Endometrium (tissue), 2 donors: ENCODE results near the gene IQCE.

Experiments used
- FAIRE-seq: peaks from 2 replicates; lab custom pipeline; 2012; peaks lifted over from hg19 to GRCh38; lab: Jason Lieb, UNC
- donor health status: control.
- donor health status: control.

The IQCE gene

DNA sequence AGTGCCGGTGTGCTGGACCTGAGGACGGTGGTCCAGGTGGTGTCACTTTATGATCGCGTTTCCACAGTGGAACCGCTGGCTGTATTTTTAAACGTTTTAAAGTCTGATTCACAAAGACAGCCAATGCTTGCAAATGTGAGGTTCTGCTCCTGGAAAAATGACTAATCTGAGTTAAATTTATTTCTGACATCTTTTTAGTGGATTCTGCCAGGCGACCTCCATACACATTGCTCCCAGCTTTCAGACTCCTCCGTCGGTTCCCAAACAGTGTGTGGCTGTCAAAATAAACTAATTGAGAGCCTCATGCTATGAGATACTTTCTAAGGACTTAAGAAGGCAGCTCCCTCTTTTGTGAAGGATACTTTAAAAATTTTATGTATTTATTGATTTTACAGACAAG is 60.3 kb downstream of the IQCE start:
- no peak for FAIRE-seq

DNA sequence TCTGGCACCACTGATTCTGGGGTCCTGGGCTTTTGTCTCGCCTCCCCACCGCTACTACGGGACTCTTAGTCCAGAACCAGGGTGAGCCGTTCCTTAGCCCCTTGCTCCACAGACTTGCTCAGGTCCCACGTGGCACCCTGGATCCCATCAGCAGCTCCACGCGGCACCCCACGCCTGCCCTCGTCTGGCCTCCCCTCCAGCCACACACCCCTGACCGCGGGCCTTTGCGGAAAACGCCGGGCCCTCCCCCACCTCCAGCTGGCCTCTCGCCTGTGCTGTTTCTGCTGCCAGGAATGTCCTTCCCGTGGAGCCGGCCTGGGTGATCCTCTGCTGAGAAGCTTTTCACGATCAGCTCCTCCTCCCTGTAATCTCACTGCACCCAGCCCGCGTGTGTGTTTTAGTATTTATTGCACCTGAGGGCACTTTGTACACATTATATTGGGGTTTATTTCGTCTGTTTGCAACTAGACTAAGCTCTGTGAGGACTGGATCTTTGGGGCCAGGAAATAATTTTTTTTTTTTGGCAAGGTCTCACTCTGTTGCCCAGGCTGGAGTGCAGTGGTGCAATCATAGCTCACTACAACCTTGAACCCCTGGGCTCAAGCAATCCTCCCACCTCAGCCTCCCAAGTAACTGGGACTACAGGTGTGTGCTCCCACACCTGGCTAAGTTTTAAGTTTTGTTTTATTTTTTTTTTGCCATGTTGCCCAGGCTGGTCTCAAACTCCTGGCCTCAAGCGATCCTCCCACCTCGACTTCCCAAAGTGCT is 62.5 kb downstream of the IQCE start:
- no peak for FAIRE-seq

DNA sequence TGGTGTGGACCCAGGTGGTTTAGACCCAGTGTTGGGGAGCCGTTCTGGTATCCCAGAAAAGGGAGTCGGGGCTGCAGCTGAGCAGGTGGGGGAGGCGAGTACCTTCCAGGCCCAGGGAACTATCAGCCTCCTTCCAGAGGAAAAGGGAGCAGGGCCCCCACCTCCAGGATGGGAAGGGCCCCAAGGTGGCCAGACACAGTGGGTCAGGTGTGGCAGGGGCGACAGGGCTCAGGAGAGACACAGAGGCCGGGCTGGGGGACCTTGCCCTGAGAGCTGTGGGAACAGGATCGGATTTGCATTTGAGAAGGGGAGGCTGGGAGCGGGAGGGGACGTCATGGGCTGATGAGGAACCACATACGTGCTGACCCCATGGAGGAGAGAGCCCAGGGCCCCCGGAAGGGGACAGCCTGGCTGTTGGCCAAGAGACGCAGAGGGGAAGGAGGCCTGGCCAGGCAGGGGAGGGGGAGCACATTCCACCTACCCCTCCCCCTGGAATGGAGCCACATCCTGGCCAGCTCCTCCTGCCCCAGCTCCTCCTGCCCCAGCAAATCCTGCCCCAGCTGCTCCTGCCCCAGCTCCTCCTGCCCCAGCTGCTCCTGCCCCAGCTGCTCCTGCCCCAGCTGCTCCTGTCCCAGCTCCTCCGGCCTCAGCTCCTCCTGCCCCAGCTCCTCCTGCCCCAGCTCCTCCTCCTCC is 63.3 kb downstream of the IQCE start:
- FAIRE-seq, result no peak

DNA sequence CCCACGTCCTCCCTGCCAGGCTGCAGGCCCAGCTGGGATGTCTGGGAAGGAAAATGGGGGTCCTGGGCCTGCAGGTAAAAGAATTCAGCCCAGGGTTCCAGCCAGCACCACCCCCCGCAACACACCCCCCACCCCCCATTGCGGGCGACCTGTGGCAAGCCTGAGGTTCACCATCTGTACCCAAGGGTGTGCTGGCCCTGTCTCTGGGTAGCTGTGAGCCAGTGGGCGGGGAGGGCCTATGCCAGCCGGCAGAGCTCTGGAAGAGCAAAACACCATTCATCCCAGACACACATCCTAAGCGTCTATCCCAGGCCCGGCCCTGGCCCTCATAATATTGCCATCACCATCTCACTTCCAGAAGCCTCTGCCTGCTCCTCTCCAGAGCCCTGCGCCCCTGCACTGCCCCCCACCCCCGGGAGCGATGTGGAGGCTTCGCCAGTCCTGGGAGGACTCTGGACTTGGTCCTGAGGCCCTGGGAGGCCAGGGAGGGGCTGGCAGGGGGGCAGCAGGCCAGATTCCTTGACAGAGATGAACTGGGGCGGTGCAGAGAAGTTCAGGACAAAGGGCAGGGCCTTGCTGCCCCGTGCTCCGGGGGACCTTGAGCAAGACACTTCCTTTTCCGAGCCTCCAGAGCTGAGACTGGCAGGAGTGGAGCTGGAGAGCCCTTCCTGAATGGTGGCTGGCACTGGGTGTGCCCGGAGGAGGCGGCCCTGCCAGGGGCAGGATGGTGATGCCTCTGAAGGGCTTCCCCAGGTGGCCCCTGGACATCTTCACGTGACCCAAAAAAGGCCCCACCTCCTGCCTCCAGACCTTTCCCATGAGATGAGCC is 64.3 kb downstream of the IQCE start:
- no peak for FAIRE-seq

DNA sequence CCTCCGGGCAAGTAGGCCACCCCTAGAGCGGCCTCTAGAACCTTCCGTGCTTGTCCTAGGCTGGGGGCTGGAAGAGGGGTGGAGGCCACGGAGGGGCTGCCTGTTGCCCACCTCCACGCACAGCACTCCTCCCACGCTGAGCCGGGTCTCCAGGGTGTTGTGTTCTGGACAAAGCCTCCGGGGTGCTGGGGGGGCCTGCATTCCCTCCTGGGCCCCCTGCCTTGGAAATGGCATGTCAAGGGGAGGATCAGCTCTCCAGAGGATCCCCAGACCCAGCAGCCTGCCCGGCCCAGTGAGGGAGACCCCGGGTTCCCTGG is 64.9 kb downstream of the IQCE start:
- FAIRE-seq, result no peak

DNA sequence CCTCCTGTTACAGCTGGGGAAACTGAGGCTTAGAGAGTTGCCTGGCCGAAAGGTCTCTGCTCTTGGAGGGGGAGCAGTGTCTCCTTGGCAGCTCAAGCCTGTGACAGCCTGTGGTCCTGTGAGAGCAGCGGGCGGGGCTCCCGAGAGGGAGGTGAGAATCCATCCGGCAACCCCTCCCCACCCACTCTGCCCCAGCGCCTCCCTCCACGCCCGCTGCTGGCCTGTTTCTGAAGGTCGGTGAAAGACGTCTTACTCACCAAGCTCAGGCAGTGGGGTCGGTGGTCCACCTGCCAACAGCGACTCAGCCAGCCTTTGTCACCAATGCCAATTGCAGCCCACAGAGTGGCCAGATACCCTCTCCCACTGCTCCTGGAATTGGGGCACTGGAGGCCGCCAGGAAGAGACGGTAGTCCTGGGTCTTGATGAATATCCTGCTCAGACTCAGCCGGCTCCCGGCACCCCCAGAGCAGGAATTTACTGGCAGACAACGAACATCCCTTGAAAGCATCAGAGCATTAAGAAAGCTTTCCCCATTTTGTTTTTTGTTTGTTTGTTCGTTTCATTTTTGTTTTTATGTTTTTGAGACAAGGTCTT is 65.6 kb downstream of the IQCE start:
- FAIRE-seq, result no peak

DNA sequence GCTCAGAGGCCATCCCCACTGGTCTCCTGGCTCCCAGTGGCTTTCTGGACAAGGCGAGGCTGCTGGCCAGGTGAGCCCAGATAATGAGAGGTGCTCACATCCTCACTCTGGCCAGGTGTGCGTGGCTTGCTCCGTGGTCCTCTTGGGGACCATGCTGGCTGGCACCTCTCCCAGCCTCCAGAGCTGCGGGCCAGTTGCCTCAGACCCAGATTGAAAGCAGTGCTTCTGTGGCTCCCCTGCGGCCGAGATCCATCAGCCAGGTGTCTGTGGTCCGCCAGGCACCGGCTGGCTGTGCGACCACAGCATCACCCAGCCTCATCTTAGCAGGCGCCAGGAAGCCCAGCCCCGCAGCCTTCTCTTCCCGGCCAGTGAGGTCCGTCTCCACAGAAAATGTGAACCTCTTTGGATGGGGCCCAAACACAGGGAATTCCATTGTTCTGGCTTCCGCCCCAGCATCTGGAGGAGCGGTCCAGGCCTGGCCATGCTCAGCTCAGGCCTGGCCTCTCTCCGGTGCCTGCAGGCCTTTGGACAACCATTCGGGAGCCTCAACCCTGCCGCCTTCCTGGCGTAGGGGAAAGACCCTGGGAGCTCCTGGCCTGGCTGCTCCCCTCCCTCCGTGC is 67.8 kb downstream of the IQCE start:
- FAIRE-seq, result no peak

DNA sequence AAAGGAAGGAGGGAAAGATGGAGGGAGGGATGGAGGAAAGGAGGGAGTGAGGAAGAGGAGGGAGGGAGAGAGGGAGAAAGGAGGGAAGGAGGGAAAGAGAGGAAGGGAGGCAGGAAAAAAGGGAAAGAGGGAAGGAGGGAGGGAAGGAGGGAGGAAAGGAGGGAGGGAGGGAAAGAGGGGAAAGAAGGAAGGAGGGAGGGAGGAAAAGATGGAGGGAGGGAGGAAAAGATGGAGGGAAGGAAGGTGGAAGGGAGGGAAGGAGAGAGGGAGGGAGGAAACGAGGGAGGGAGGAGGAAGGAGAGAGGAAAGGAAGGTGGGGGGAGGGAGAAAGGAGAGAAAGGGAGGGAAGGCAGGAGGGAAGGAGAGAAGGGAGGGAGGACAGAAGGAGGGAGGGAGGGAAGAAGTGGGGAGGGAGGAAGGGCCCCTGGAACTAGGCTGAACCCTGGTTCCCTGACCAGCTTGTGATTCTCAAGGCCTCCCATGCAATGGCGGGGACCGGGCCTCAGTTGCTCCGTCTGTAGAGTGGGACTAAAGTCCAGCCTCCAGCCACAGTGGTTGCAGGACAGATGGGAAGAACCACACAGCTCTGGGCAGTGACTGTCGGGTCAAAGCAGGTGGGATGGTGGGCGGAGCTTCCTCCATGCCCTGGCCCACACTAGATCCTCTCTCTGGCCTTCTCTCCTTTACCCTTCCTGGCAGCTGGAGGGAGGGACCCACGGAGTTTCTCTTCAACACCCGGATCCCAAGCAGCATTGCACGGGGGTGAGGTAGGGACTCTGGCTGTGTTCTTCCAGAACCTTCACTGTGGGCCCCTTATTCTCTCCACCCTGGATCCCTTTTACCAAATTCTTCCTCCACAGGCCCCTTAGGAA is 68.7 kb downstream of the IQCE start:
- FAIRE-seq, result no peak

DNA sequence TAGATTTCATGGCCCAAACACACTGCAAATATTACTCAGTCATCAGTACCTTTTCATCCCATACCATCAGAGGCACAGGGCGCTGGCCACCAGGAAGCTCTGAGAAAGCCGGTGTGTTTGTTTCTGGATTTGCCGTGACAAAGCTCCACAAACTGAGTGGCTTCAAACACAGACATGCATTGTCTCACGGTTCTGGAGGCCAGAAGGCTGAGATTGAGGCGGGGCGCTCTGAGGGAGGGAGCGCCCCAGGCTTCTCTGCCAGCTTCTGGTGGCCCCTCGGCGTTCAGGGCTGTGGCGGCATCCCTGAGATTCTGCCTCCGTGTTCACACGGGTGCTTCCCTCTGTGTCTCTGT is 69.3 kb downstream of the IQCE start:
- FAIRE-seq, result no peak

DNA sequence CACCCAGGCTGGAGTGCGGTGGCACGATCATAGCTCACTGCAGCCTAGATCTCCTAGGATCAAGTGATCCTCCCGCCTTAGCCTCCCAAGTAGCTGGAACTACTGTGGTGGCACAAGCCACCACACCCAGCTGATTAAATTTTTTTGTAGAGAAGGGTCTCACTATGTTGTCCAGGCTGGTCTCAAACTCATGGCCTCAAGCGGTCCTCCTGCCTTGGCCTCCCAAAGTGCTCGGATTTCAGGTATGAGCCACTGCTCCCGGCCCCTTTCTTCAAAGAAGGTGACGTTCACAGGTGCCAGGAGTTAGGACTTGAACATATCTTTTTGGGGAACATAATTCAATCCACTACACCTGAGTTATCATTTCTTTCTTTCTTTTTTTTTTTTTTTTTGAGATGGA is 70.1 kb downstream of the IQCE start:
- FAIRE-seq, result no peak

DNA sequence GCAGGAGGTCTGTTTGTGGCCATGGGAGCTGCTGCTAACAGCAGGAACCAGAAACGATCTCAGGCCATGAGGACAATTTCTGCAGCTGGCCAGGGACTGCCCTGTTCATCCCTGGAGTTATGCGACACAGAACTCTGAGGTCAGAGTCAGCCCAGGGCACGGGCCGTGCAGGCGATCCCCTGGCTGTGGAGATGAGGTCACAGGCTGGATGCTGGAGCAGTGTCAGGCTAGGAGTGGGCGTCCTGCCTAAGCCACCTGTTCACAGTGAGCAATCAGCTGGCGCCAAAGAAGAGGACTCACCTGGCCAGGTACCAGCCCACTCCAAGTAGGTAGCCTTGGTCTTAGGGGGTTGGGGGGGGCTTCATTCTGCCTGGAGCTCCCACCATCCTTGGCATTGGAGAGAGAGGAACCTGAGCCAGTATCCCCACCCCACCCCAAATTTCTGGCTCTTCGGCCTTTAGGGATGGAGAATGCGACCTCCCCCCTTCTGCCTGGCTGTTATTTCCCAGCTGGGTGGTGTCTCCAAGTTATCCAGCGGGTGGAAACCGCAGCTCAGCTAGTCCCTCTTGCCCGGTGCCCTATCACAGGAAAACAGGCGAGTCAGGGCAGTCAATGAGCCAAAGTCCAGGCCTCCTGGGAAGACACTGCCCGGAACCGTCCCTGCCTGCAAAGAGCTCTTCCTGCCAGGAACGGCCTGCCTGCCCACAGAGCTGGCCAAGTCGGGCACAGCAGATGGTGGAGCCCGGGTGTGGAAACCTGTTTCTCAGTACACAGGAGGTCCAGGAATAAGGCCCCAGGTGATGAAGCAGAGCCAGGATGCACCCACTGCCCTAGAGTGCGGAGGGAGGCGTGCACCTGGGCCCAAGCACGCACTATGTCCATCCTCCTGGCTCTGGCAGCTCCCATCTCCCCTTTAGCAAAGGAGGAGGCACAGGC is 71.2 kb downstream of the IQCE start:
- no peak for FAIRE-seq

DNA sequence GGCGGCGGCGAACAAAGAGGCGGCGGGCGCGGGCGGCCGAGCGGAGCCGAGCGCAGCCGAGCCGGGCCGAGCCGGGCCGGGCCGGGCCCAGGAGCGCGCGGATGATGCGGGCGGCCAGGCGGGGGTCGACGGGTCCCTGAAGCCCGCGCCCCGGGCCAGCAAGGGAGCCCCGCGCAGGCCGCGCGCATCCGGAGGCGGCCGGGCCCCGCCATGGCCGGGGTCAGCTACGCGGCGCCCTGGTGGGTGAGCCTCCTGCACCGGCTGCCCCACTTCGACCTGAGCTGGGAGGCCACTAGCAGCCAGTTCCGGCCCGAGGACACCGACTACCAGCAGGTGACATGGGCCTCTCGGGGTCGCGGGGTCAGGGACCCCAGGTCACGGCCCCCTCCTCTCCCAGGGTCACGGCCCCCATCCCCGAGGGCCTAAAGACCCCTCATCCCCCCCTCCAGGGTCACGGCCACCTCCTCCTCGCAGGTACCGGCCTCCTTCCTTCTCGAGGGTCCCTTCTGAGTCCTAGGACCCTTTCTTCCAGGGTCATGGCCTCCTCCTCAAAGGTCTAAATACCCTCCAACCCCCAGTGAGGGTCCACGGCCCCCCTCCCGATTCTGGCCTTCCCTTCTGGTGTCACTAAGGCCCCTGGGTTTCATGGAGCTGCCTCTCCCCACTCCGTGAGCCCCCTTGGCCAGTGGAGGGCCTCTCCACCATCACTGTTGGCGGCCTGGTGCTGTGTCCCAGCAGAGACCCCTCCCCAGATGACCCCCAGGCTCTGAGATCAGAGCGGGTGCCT is 73.4 kb downstream of the IQCE start, which contains the start of gene TTYH3:
TTYH3 (plus strand) TSS at position 41 of the 787 bp plus-strand sequence; CDS start at position 211, 170 bp downstream.
- FAIRE-seq, result no peak

DNA sequence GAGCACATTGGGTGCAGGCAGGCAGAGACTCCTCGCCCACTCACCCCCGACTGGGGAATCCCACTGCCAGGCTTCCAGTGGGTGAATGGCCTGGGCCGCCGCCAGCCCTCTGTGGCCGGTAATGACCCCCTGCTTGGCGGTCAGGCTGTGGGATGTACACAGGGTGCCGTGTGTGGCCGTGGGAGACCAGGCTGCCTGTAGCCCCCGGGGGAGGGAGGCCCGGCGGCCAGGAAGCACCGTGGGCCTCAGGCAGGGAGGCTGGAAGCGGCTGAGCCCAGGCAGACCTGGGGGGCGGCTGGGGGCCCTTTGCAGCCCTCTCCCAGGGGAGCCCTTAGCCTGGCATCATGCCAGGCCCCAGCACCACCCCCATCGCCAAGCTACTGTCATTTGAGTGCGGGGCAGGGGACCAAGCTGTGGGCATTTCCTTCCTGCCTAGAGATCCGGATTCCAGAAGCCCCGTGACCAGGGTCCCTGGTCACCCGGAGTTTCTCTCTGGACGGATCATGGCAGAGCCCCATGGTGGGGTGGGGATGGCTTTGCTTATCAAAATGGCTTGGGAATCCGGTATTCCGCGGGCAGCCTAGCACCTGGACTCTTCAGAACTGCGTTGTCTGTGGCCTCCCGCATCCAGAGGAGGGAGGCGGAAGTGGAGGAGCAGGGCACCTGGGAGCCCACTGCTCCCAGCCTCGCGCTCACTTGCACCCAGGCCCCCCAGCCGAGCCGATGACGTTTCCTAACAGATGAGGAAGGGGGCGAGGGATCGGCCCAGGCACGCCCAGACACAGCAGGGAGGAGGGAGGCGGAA is 74.2 kb downstream of the IQCE start:
- FAIRE-seq, result no peak

DNA sequence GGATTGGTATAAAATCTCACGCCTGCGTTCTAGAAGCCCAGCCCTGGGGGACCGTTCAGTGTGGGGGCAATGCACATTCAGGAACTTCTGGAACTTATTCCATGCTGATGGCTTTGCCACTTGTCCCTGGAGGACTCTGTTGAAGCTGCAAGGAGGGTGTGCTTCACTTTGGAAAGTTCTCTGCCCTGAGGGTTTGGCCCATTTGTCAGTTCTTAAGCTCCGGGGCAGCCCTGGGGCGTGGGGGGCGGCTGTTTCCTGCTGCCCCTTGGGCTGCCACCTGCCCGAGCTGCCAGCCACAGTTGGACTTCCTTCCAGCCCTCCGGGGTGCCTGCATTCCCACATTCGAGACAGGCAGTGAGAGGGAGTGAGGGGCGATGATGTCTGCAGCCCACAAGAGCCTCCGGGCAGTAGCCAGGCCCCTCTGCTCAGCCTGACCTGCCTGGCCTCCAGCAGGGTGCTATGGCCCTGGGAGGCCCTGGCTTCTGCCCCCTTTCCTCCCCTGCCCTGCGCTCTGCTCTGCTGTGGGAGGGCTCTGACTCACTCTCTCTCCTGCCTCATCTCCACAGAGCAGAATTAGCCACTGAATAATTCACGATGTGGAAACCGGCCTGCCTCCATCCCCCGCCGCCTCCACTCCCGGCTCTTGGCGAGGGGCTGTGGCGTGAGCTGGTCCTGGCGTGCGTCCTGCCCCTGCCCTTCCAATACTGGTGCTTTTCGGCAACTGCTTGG is 74.9 kb downstream of the IQCE start:
- FAIRE-seq, result no peak

DNA sequence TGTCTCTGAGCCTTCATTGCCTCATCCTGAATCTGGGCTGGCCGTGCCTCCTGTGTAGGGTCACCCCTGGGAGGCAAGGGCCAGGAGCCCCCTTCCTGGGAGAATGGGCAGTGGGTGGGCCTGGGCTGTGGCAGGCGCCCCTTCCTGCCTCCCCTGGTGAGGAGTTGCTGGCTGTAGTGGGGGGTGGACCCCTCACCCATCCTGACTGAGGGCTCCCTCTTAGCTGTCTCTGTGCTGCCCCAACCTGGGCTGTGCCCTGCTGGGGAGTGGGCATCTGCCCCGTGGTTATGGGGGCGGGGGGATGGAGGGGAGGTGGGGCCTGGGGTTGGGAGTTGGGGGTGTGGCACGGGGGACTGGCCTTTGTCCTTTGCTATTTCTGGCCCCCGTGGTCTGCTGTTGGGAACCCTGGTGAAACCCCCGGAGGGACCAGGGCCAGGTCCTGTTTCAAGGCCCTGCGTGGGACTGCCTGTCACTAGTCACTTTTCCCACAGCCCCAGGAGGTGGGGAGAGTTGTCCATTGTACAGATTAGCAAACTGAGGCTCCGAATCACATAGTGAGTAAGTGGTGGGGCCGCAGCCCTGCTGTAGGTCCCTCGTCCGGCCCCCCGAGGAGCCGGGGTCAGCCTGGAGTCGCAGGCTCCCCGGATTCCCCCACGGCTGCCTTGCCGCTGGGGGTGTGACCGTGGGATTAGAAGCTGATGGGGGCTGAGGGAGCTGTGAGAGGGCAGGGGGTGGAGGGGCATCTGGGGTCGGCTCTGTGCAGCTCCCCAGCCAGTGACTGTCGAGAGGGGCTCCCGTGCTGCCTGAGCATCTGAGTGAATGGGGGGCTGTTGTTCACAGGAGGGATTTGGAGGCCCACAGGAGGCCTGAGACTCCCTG is 75.7 kb downstream of the IQCE start:
- no peak for FAIRE-seq

DNA sequence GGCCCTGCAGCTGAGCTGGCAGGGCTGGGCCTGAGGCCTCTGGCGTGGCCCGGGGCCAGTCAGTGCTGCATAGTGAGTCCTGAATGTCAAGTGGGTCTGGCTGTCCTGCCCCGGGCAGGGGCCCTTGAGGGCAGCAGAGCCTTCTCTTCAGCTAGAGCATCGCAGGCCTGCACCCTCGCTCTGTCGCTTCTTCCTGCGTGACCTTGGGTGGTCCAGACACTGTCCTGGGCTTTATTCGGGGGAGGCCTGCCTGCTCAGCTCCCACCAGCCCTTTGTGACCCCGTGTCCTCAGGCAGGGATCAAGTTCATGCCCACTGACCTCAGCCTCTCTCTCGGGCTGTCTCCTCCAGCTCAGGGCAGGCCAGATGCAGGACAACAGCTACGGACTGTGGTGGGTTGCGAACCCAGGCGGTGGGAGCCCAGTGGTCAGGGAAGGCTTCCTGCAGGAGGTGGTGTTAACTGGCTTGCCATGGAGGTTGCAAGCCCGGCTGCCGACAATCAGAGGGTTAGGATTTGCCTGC is 76.4 kb downstream of the IQCE start:
- FAIRE-seq, result no peak
